HFF-Myc (cell line): Measurements from ENCODE around the gene CPLX1.

ENCODE experiments used
- DNase-seq: peaks from one replicate; pipeline ENCODE4 v3.0.0-alpha.2; 2011; ENCODE audit warnings: low read depth; ENCODE audit errors: extremely low read depth
- H3K4me3 ChIP-seq: replicated peaks from 2 replicates; pipeline ENCODE4 v1.5.1; 2011; ENCODE audit warnings: low read depth, mild to moderate bottlenecking, control low read depth, low read length
- TF ChIP-seq, protein P1 (sequence below): IDR thresholded peaks from 2 replicates; pipeline ENCODE4 v1.5.1; 2012; ENCODE audit warnings: mild to moderate bottlenecking, low read depth, low read length, control low read depth; ENCODE audit errors: missing control alignments

Gene CPLX1

DNA sequence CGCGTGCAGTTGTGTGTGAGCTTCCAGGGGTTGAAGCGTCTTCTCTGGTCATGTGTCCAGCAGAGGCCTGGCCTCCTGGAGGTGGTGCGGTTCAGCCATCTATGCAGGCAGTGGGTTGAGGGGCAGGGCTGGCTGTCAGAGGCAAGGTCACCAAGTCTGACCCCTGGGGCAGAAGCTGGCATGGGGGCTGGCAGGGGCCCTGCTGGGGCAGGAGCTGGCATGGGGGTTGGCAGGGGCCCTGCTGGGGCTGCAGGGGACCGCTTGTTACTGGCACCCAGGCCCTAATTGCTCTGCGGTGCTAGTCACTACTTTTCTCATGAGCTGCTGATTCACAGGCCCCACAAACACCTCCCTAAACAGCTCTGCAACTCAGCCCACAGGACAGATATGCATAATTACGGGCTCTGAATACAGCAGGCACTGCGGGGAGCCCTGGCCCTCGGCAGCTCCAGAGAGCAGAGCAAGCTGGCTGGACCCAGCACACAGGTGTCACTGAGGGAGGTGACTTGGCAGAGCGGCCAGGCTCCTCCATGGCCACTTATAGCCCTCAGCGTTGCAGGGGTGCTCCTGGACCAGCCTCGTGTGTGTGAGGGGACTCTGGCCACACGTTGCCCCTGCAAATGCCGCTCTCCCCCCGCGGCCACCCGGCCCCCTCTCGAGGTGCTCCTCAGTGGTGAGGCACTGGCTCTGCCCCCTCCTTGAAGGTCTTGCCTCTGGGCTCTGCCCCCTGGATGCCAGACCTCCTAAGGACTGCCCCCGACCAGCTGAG lies 32.7 kb downstream of the CPLX1 start:
- TF ChIP-seq, protein P1, sequence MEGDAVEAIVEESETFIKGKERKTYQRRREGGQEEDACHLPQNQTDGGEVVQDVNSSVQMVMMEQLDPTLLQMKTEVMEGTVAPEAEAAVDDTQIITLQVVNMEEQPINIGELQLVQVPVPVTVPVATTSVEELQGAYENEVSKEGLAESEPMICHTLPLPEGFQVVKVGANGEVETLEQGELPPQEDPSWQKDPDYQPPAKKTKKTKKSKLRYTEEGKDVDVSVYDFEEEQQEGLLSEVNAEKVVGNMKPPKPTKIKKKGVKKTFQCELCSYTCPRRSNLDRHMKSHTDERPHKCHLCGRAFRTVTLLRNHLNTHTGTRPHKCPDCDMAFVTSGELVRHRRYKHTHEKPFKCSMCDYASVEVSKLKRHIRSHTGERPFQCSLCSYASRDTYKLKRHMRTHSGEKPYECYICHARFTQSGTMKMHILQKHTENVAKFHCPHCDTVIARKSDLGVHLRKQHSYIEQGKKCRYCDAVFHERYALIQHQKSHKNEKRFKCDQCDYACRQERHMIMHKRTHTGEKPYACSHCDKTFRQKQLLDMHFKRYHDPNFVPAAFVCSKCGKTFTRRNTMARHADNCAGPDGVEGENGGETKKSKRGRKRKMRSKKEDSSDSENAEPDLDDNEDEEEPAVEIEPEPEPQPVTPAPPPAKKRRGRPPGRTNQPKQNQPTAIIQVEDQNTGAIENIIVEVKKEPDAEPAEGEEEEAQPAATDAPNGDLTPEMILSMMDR = no peak
- no peak for DNase-seq
- H3K4me3 ChIP-seq = no peak overlapping the region

DNA sequence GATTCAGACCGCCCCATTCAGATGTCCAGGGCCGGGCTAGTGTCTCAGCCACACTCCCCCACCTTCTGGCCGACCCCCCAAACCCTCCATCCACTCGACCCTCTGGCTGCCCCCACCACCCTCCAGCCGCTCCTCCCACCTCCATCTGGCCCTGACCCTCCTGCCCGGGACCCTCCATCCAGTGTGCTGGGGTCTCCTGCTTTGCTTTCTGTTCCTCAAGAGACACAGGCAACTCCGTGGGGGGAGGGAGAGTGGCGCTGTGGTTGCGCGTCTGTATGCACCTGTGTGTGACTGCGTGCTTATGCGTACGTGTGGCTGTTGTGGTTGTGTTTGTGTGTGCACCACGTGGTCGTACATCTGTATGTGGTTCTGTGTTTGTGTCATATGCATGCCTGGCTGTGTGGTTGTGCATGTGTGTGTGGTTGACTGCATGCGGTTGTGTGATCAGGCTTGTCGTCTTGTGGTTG lies 33.3 kb downstream of the CPLX1 start:
- H3K4me3 ChIP-seq = no peak overlapping the region
- TF ChIP-seq, protein P1 = no peak
- DNase-seq = peak; percentile 16

DNA sequence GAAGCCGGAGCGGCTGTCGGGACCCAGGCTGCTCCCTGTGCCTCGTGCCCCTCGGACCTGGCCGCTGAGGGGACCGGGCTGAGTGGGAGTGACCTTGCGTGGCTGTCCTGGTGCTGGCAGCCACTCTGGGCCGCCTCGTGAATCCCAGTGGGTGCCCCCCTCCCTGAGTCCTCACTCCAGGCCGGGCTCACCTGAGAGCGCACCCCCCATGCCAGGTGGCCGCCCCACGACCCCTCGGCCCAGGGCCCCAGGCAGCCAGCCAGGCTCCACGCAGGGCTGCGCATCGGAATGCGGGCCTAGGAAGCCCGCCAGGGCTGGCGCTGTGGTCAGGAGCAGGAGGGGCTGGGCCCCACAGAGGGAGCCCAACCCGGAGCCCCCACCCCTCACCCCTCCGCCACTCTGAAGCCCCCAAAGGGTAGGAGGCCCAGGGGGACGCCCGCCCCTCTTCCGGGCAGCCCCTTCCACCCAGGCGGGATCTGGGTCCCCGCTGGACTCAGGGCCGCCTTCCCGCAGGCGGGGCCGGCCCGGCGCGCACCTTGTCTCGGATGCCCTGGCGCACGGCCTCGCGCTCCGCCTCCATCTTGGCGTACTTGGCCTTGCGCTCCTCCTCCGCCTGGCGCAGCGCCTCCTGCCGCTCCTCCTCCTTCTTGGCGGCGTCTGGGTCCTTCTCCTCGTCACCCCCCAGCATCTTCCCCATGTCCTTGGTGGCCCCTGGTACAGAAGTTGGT lies 33.9 kb downstream of the CPLX1 start:
- DNase-seq = no peak
- H3K4me3 ChIP-seq = no peak overlapping the region
- TF ChIP-seq, protein P1 = peak; percentile 11

DNA sequence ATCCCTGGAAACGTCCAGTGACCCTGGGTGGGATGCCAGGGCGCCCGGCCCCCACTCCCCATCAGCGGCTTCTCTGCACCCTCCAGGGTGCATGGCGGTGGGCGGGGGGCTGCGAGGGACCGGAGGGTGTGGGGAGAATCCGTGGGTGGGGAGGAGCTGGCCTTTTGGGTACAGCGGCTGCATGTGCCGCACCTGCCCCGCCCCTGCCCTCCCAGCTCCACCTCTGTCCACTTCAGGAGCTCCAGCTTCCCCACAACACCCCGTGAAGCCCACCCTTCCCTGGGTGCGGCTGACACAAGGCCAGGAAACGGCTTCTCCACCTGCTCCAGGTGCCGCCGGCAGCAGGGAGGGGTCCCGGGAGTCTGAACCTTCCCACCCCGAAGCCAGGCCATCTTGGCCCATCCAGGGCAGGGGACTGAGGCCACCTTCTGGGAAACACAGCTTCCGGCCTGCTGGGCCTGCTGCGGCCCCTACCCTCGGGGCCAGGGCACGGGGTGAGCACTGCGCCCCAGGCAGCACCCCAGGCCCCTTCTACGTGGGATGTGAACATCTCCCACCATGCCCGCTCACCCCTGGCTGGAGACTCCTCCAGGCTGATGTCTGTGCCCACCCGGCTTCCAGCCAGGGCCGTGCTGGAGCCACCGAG lies 34.6 kb downstream of the CPLX1 start:
- no peak overlapping the region for H3K4me3 ChIP-seq
- TF ChIP-seq, protein P1 = no peak
- DNase-seq = no peak

DNA sequence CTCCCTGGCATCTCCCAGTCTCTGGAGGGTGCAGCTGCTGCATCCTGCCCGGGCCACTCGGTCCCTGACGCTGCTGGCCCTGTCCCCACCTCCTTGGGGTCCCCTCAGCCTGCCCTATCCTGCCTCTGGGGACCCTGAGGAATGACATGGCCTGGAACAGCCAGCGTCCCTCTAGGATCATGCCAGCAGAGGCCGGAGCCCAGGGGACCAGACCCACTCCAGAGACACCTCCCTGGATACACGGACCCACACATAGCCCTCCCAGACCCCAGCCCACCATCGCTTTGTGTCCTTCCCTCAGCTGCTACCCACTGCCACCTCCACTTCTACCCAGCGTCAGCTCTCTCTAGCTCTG lies 35.5 kb downstream of the CPLX1 start:
- no peak overlapping the region for H3K4me3 ChIP-seq
- no peak for DNase-seq
- TF ChIP-seq, protein P1 = no peak

DNA sequence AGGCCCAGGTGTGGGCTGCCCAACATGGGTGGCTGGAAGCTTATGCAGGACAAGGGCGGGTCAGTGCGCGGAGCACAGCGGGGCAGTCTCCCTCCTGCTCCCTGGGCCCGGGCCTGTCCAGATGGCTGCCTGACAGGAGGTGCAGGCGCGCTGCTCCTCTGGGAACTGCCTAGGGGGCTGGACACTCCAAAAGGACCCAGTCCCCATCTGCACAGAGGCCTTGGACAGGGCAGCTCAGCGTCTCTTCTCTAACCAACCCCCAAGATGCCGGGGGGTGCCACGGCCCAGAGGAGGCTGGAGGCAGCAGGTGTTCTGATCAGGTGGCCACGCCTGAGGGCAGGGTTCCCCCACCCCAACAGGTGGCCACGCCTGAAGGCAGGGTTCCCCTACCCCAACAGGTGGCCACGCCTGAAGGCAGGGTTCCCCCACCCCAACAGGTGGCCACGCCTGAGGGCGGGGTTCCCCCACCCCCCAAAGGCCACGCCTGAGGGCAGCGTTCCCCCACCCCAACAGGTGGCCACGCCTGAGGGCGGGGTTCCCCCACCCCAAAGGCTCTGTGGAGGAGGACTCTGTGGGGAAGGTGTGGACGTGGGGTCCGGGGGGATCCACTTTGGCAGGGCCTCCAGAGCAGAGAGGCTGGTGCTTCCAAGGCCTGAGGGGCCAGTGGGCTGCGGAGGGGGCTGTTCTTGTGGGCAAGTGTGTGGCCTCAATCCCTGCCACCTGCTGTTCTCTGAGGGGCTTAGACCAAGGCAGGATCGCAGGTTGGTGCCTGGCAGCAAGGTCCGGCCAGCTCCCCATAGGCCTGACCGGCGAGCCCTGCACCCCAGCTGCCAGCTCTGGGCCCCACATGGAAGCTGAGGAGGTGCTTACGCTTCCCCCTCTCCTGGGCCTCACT lies 36.1 kb downstream of the CPLX1 start:
- H3K4me3 ChIP-seq = no peak overlapping the region
- TF ChIP-seq, protein P1 = no peak
- no peak for DNase-seq
